ENCODE results near the gene FRAS1. TPM values are rescaled to one million over a fixed set of nuclear protein-coding genes. Genes with fewer than 3 reads are reported as not detected.

The FRAS1 gene
- total and polyA plus RNA-seq, 11 donors: 0.57 to 13.4 (median 3.2) TPM

DNA sequence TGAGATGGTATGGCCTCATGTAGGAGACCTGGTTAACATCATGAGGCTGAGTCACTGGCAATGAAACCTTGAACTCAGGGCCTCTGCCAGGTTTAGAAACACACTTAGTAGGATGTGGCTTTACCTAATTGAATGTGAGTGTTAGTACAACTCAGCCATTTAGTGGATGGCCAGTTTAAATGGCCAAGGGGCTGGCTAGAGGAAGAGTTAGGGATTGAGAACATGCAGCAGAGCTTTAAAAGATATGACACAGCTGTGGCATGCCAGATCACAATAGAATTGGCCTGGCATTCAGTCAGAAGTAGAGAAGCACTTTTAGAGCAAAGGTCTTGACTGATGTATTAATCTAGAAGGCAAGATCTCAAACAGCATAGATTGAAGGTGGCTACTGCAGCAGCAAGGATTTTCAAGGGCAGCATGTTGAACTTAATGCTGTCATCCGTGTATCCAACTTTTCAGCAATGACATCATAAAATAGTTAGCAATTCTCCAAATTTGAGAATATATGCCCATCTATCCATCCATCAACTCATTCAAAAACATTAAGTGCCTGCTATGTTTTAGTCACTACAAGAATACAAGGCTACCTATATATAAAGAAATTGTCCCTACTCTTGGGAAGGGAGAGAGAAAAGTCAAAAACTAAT, 170.4 kb downstream of the FRAS1 start:
- WGBS, 4 donors: 74 to 89% (median 87%) methylated on average over 1 of the region's 1 CpG
- no peak overlapping the region for H3K4me3 ChIP-seq
- no peak for TF ChIP-seq POLR2A (IDR thresholded peaks at IDR 0.05)
- TF ChIP-seq, protein P1, sequence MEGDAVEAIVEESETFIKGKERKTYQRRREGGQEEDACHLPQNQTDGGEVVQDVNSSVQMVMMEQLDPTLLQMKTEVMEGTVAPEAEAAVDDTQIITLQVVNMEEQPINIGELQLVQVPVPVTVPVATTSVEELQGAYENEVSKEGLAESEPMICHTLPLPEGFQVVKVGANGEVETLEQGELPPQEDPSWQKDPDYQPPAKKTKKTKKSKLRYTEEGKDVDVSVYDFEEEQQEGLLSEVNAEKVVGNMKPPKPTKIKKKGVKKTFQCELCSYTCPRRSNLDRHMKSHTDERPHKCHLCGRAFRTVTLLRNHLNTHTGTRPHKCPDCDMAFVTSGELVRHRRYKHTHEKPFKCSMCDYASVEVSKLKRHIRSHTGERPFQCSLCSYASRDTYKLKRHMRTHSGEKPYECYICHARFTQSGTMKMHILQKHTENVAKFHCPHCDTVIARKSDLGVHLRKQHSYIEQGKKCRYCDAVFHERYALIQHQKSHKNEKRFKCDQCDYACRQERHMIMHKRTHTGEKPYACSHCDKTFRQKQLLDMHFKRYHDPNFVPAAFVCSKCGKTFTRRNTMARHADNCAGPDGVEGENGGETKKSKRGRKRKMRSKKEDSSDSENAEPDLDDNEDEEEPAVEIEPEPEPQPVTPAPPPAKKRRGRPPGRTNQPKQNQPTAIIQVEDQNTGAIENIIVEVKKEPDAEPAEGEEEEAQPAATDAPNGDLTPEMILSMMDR (IDR thresholded peaks at IDR 0.05): no peak

DNA sequence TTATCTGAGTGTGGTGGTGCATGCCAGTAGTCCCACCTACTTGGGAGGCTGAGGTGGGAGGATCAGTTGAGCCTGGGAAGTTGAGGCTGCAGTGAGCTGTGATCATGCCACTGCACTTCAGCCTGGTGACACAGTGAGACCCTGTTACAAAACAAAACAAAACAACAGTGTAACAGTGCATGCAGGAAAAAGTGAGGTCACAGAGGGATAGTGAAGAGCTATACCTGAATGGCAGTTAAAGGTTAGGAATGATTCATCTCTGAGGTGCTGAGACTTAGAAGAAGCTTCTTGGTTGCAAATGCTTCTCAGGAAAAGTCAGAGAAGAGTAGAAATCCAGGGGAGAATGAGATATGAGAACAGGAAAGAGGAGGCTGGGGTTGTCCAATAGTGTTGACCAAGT, 178.7 kb downstream of the FRAS1 start:
- H3K4me1 ChIP-seq: no peaks in the 10 kb centered on the region
- no peaks in the 10 kb centered on the region for H3K9me3 ChIP-seq
- H3K4me3 ChIP-seq: no peak overlapping the region
- no peaks in the 10 kb centered on the region for H3K36me3 ChIP-seq
- TF ChIP-seq, protein P1 (IDR thresholded peaks at IDR 0.05): no peak
- TF ChIP-seq POLR2A (IDR thresholded peaks at IDR 0.05): no peak
- H3K27ac ChIP-seq: no peak overlapping the region
- intact Hi-C loops (cut with DNase I): no loop called here
- ATAC-seq (no peak), DNase-seq (no peak)
- H3K27me3 ChIP-seq: no peaks in the 10 kb centered on the region

More for the DNA sequence above, 170.4 kb downstream of the FRAS1 start:
- no peak for DNase-seq
- Histone ChIP-seq H3K36me3 (no peaks in the 10 kb centered on the region), H3K27ac (no peak overlapping the region), H3K27me3 (peaks cover 0 to 3% (median 0%) of the 10 kb centered on the region in 9 donors), H3K9me3 (peaks cover 0 to 17% (median 2%) of the 10 kb centered on the region in 12 donors), H3K4me1 (no peaks in the 10 kb centered on the region)
- intact Hi-C loops (cut with DNase I): no loop called here
- ATAC-seq: no peak

DNA sequence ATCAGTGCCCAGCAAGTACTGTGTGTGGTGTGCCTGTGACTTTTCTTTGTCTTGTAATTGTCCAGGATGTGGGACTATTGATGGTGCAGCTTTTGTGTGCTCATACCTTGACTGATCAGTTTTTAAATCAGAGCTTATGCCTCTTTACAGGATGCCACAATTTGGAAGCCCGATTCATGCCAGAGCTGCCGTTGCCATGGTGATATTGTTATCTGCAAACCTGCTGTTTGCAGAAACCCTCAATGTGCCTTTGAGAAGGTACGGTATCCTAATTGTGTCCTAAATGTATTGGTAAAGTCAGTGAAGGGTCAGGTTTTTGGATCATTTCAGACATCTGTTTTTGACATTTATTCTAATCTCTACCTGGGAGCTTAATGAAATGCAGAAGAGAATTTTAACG, 180.2 kb downstream of the FRAS1 start:
- DNase-seq (no peak), ATAC-seq (no peak)
- intact Hi-C loops (cut with DNase I): no loop called here
- Histone ChIP-seq H3K27ac (no peak overlapping the region), H3K36me3 (no peaks in the 10 kb centered on the region), H3K4me1 (no peaks in the 10 kb centered on the region), H3K9me3 (no peaks in the 10 kb centered on the region), H3K27me3 (no peaks in the 10 kb centered on the region), H3K4me3 (no peak overlapping the region)
- TF ChIP-seq POLR2A (IDR thresholded peaks at IDR 0.05): no peak
- TF ChIP-seq, protein P1 (IDR thresholded peaks at IDR 0.05): no peak
- WGBS, 4 donors: 74 to 88% (median 79%) methylated on average over 4 of the region's 4 CpGs

DNA sequence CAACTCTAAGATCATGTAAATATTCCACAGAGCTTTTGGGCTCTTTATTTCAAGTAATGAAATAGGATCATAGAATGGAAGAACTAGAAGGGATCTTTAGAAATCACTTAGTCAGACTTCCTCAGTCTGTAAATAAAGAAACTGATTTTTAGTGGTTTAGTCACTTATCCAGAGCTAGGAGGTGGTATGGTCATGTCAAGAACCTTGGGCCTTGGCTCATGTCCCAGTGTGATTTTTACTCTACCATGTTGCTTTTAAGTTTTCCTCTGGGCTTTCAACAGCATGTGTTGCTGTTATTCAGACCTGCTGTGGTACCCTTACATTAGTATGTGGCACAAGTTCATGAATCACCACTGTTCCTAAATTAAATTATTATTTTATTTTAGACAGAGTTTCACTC, 184.9 kb downstream of the FRAS1 start:
- DNase-seq: no peak
- Histone ChIP-seq H3K9me3 (no peaks in the 10 kb centered on the region), H3K27me3 (no peaks in the 10 kb centered on the region), H3K36me3 (no peaks in the 10 kb centered on the region), H3K27ac (no peak overlapping the region), H3K4me1 (no peaks in the 10 kb centered on the region), H3K4me3 (no peak overlapping the region)
- no peak for ATAC-seq
- TF ChIP-seq, protein P1 (IDR thresholded peaks at IDR 0.05): no peak
- TF ChIP-seq POLR2A (IDR thresholded peaks at IDR 0.05): no peak
- intact Hi-C loops (cut with DNase I): no loop called here

All from heart left ventricle (tissue), 16 donors.